Neutrophil (primary cell): ENCODE data around the gene ZNF837.
A peak's percentile ranks its signal among the peaks of the same experiment; 100 is the strongest.

ENCODE experiments used
- H3K27ac ChIP-seq: fragments of 200-600 bp; sonication (generic); 2 replicates; pipeline ENCODE4 v1.5.1; 2016; ENCODE audit warnings: mild to moderate bottlenecking, moderate library complexity
- H3K27me3 ChIP-seq: fragments of 200-600 bp; sonication (generic); 2 replicates; pipeline ENCODE4 v1.6.0; 2016; ENCODE audit warnings: mild to moderate bottlenecking
- H3K36me3 ChIP-seq: fragments of 200-600 bp; sonication (generic); 2 replicates; pipeline ENCODE4 v1.5.1; 2017
- H3K4me1 ChIP-seq, 2 experiments: fragments of 200-600 bp in 1 of 2; sonication (generic) in 1 of 2; 1 replicate in 1 of 2; 2 replicates in 1 of 2; pipeline versions ENCODE4 v1.5.1 to v1.6.1; 2013 to 2016; ENCODE audit warnings: low read depth in 1 of 2, low read length in 1 of 2, mild to moderate bottlenecking in 1 of 2, moderate library complexity in 1 of 2; ENCODE audit not compliant: control insufficient read depth in 1 of 2, insufficient read depth in 1 of 2
- H3K4me3 ChIP-seq, 2 experiments: fragments of 200-600 bp in 1 of 2; sonication (generic) in 1 of 2; 1 replicate in 1 of 2; 2 replicates in 1 of 2; pipeline ENCODE4 v1.5.1; 2013 to 2016; ENCODE audit warnings: low read depth in 1 of 2, low read length in 1 of 2, mild to moderate bottlenecking in 1 of 2, moderate library complexity in 1 of 2
- H3K9me3 ChIP-seq: fragments of 200-600 bp; sonication (generic); 2 replicates; pipeline ENCODE4 v1.5.1; 2016
- TF ChIP-seq, protein P1 (sequence below): fragments of 200-600 bp; sonication (generic); IDR thresholded peaks from 2 replicates; pipeline ENCODE4 v1.5.1; 2016; ENCODE audit warnings: antibody characterized with exemption

Gene ZNF837

DNA sequence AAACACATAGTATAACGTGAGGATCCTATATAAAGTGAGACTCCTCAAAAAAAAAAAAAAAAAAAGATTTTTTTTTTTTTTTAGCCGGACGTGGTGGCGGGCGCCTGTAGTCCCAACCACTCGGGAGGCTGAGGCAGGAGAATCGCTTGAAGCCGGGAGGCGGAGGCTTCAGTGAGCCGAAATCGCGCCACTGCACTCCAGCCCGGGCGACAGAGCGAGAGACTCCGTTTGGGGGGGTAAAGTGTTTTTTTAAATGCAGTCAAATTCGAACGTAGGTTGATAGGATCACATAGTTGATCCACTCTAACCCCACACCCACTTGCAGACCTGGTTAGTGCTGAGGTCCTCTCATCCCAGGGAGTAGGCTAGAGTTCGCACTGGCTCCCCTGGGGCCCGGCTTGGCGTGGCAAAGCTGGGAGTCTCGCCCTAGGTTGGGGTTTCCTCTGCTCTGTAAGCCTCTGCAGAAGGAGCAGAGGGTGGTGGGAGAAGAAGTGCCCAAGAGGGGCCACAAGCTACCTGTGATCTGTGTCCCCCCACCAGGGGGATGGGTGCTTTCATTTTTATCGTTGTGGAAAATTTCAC lies 21.1 kb upstream of the ZNF837 start:
- Histone ChIP-seq H3K4me1 (peaks cover 5 to 10% of the 10 kb centered on the region in 2 experiments), H3K27me3 (peaks cover 30% of the 10 kb centered on the region), H3K36me3 (no peaks in the 10 kb centered on the region), H3K4me3 (peak overlapping the region; percentile 59 to 64), H3K9me3 (no peaks in the 10 kb centered on the region), H3K27ac (no peak overlapping the region)
- TF ChIP-seq, protein P1, sequence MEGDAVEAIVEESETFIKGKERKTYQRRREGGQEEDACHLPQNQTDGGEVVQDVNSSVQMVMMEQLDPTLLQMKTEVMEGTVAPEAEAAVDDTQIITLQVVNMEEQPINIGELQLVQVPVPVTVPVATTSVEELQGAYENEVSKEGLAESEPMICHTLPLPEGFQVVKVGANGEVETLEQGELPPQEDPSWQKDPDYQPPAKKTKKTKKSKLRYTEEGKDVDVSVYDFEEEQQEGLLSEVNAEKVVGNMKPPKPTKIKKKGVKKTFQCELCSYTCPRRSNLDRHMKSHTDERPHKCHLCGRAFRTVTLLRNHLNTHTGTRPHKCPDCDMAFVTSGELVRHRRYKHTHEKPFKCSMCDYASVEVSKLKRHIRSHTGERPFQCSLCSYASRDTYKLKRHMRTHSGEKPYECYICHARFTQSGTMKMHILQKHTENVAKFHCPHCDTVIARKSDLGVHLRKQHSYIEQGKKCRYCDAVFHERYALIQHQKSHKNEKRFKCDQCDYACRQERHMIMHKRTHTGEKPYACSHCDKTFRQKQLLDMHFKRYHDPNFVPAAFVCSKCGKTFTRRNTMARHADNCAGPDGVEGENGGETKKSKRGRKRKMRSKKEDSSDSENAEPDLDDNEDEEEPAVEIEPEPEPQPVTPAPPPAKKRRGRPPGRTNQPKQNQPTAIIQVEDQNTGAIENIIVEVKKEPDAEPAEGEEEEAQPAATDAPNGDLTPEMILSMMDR, result no peak

DNA sequence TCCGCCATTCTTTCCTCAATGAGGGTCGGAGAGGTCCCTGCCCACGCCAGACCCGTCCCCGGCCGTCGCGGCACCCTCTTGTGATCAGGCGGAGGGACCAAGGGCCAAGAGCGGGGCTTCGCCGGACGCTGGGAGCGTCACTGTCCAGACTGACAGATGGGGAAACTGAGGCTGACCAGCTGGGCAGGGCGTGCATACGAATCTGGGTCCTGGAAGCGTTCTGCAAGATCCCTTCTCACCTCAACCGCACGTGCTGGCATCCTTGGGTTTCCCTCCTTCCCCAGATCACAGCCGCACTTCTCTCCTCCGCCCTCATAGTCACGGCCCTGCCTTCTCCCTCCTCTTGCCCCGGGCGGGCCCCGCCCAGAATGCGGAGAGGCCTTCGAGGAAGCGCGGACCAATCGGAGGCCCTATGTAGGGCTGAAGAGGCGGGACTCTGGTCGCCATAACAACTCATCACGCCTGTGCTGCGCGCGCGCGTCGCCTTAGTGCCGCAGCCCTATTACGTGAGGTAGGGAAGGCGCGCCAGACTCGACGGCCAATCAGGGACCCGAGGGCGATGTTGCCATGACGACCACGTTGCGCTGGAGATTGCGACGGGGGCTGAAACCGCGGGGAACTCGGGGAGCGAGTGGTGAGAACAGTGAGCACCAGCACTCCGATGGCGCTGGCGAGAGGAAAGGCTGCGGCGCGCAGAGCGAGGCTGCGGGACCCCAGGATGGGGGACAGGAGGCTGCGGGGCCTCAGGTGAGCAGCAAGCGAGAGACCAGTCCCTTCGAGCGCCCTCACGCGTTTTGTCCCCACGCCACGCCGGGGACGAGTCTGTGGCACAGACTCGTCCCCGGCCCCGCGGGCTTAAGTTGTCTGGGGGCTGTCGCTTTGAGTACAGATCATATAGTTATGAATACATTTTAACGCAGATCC lies 20.3 kb upstream of the ZNF837 start:
- H3K27me3 ChIP-seq, result peaks cover 37% of the 10 kb centered on the region
- H3K9me3 ChIP-seq, result no peaks in the 10 kb centered on the region
- TF ChIP-seq, protein P1, result peak; percentile 17
- peak overlapping the region; percentile 26 for H3K27ac ChIP-seq
- H3K4me1 ChIP-seq, result peaks cover 5 to 14% of the 10 kb centered on the region in 2 experiments
- no peaks in the 10 kb centered on the region for H3K36me3 ChIP-seq
- peak overlapping the region; percentile 59 to 64 for H3K4me3 ChIP-seq

DNA sequence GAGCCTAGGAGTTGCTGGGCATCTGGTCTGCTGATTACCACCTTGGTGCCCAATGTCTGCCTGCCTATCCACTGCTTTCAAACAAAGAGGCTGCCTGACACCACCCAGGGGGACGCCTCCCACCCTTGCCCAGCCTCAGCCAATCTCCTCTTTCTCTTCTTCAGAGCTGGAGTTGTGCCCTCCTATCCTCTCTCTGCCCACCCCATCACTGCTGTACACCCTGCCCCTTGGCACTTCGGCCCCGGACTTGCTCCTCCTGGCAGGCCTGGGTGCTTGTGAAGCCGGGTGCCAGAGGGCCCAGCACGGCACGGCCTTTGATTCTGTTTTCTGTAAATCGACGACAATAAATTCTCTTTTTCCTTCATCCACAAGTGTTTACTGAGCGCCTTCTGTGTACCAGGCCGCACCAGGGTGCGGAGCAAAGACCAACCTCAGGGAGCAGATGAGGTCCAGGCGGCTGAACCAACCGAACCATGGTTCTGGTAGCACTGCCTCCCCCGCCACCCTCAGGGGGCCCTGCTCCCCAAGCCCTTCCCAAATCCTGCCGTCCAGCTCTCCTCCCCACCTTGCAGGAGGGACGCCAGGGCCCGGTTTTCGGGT lies 19.6 kb upstream of the ZNF837 start:
- H3K36me3 ChIP-seq, result no peaks in the 10 kb centered on the region
- peak overlapping the region; percentile 26 for H3K27ac ChIP-seq
- peaks cover 45% of the 10 kb centered on the region for H3K27me3 ChIP-seq
- TF ChIP-seq, protein P1, result no peak
- H3K4me1 ChIP-seq, result peaks cover 5 to 14% of the 10 kb centered on the region in 2 experiments
- no peaks in the 10 kb centered on the region for H3K9me3 ChIP-seq
- peak overlapping the region in 1 of 2 experiments; percentile 64 for H3K4me3 ChIP-seq

DNA sequence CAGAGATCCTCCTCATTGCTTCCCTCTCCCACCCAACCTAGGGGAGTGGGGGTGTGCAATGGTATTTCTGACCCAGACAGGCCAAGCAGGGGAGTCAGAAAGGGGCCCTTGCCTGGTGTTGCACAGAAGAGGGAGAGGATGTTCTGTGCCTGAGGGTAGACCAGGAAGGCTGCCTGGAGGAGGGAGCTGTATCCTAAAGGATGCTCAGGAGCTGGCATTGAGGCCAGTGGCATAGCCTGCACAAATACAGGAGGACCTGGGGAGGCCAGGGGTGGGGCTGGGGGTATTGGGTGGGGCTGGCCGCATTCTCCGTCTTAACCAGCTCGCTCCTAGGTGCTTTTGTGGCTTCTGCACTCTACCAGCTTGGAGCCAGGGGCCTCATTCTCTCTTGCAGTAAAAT lies 19.1 kb upstream of the ZNF837 start:
- no peaks in the 10 kb centered on the region for H3K9me3 ChIP-seq
- peaks cover 50% of the 10 kb centered on the region for H3K27me3 ChIP-seq
- peaks cover 5 to 14% of the 10 kb centered on the region in 2 experiments for H3K4me1 ChIP-seq
- TF ChIP-seq, protein P1, result no peak
- peaks cover 3% of the 10 kb centered on the region for H3K36me3 ChIP-seq
- no peak overlapping the region for H3K4me3 ChIP-seq
- H3K27ac ChIP-seq, result no peak overlapping the region

DNA sequence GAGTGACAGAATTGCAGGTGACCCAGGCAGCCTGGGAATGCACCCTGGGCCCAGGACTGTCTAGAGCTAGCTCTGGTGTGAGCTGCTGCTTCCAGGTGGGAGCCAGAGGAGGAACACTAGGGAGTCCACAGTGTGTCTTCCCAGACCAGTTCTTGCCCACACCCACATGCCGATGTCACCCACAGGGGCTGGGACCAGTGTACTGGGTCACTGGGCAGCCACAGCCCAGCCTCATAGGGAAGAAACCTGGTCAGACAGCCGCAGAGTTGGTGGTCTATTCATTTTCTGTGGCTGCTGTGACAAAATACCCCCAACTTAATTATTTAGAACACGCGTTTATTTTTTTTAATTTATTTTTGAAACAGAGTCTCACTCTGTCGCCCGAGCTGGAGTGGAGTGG lies 17.7 kb upstream of the ZNF837 start:
- TF ChIP-seq, protein P1, result no peak

More for the DNA sequence above, 17.7 kb upstream of the ZNF837 start:
- no peak overlapping the region for H3K27ac ChIP-seq
- H3K9me3 ChIP-seq, result no peaks in the 10 kb centered on the region
- peaks cover 15% of the 10 kb centered on the region for H3K36me3 ChIP-seq
- peaks cover 5 to 14% of the 10 kb centered on the region in 2 experiments for H3K4me1 ChIP-seq
- no peak overlapping the region for H3K4me3 ChIP-seq
- H3K27me3 ChIP-seq, result peaks cover 51% of the 10 kb centered on the region
